ENCODE results near the gene KCNC2.
"Not testable (repeated sequence)": the region's sequence is repeated elsewhere in the genome, so short reads cannot be mapped to it uniquely, and the experiment has no call there.

KCNC2 gene

DNA sequence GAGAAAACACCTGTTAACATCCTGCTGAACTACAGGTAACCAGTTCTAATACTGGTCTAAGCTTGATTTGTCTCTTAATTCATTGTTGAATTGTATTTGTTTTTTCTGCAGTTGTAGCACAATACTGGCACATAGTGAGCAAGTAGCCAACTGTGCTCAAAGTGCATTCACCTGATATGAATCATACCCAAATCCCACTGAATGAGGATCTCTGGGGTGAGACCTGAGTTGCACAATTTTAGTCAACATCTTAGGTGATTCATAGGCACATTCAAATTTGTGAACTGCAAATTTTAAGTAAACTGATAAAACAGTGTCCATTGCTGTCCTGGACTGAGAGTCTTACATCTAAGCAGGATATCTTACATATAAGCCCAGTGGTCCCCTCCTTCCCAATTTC is 12.8 kb downstream of the KCNC2 start:
- H3K27me3 ChIP-seq (ENCODE audit: insufficient read depth, low read length): no peaks in the 10 kb centered on the region
- no peaks in the 10 kb centered on the region for H3K4me1 ChIP-seq (ENCODE audit: insufficient read depth, low read length)
- no peaks in the 10 kb centered on the region for H3K9me3 ChIP-seq (ENCODE audit: insufficient read depth, low read depth, low read length)
- no peaks in the 10 kb centered on the region for H3K36me3 ChIP-seq (ENCODE audit: insufficient read depth, low read depth, low read length)
- H3K9ac ChIP-seq (ENCODE audit: low read depth, low read length): no peak overlapping the region
- H3K4me3 ChIP-seq (ENCODE audit: low read length): no peak overlapping the region
- no peak overlapping the region for H3K27ac ChIP-seq (ENCODE audit: low read length)

DNA sequence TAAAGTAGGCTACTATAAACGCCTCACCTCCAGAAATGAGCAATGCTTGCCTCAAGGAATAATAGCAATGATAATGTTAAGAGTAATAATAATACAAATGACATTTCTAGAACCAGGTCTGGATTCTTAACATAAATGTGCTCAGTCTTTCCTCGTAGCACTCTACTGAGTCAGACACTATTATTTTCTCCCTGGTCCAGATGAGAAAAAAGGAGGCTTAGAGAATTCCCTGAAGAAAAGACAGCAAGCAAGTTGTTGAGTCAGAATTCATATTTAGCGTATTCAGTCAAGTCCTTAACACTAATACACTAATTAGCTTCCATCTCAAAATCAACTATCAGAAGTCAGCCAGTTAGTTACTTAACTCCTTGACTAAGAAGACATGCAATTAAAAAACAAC is 13.2 kb downstream of the KCNC2 start:
- Histone ChIP-seq H3K4me1 (ENCODE audit: insufficient read depth, low read length) (no peaks in the 10 kb centered on the region), H3K36me3 (ENCODE audit: insufficient read depth, low read depth, low read length) (no peaks in the 10 kb centered on the region), H3K4me3 (ENCODE audit: low read length) (no peak overlapping the region), H3K9me3 (ENCODE audit: insufficient read depth, low read depth, low read length) (no peaks in the 10 kb centered on the region), H3K9ac (ENCODE audit: low read depth, low read length) (no peak overlapping the region), H3K27me3 (ENCODE audit: insufficient read depth, low read length) (no peaks in the 10 kb centered on the region), H3K27ac (ENCODE audit: low read length) (no peak overlapping the region)

DNA sequence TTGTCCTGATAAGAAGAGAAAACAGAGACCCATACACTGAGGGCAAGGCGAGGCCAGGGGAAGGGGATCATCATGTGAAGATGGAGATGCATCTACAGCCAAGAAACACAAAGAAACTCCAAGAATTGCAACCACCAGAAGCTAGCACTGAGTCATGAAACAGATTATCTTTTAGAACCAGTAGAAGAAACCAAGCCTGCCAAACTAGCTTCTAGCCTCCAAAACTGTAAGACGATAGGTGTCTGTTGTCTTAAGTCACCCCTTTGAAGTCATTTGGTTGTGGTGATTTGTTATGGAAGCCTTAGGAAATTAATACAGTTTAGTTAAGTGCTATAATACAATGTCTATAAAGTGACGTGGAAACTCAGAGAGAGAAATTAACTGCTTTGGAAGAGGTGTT is 15.4 kb downstream of the KCNC2 start:
- Histone ChIP-seq H3K9ac (ENCODE audit: low read depth, low read length) (no peak overlapping the region), H3K9me3 (ENCODE audit: insufficient read depth, low read depth, low read length) (no peaks in the 10 kb centered on the region), H3K4me1 (ENCODE audit: insufficient read depth, low read length) (no peaks in the 10 kb centered on the region), H3K36me3 (ENCODE audit: insufficient read depth, low read depth, low read length) (no peaks in the 10 kb centered on the region), H3K4me3 (ENCODE audit: low read length) (no peak overlapping the region), H3K27ac (ENCODE audit: low read length) (no peak overlapping the region), H3K27me3 (ENCODE audit: insufficient read depth, low read length) (no peaks in the 10 kb centered on the region)

DNA sequence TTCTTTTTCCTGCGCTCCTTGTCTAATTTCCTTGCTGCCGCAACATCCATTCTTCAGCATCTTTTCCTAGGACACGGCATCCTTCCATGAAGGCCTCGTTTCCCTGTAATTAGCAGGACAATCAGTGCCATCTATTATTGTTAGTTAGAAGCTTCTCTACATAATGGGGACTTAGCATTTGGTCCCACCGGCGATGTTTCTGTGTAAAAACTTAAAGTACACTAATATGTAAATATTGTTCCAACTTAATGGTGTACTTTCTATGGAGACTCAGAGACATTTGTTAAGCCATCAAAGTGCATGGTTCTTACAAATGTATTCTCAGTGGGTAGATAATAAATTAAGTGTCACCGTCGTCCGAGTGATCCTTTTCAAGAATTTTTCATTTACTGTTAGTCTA is 17.4 kb downstream of the KCNC2 start:
- Histone ChIP-seq H3K4me3 (ENCODE audit: low read length) (no peak overlapping the region), H3K4me1 (ENCODE audit: insufficient read depth, low read length) (no peaks in the 10 kb centered on the region), H3K27me3 (ENCODE audit: insufficient read depth, low read length) (no peaks in the 10 kb centered on the region), H3K9me3 (ENCODE audit: insufficient read depth, low read depth, low read length) (no peaks in the 10 kb centered on the region), H3K36me3 (ENCODE audit: insufficient read depth, low read depth, low read length) (no peaks in the 10 kb centered on the region), H3K9ac (ENCODE audit: low read depth, low read length) (no peak overlapping the region), H3K27ac (ENCODE audit: low read length) (no peak overlapping the region)

DNA sequence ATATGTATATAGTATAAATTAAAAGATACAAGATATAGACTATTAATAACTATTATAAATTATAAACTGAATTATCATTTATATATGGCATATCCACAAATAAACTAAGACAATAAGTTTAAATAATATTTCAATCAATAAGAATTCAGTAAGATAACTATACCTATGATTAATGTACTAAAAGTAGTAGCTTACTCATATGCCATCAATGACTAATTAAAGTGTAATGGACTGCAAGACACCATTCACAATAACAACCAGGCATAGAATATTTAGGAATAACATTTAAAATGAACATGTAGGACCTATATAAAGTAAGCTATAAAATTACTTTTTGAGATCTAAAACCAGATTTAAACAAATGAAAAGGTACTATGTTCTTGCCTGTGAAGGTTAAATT is 18.8 kb downstream of the KCNC2 start:
- H3K4me1 ChIP-seq (ENCODE audit: insufficient read depth, low read length): no peaks in the 10 kb centered on the region
- no peak overlapping the region for H3K9ac ChIP-seq (ENCODE audit: low read depth, low read length)
- H3K27me3 ChIP-seq (ENCODE audit: insufficient read depth, low read length): no peaks in the 10 kb centered on the region
- H3K36me3 ChIP-seq (ENCODE audit: insufficient read depth, low read depth, low read length): no peaks in the 10 kb centered on the region
- H3K4me3 ChIP-seq (ENCODE audit: low read length): no peak overlapping the region
- H3K27ac ChIP-seq (ENCODE audit: low read length): no peak overlapping the region
- no peaks in the 10 kb centered on the region for H3K9me3 ChIP-seq (ENCODE audit: insufficient read depth, low read depth, low read length)

DNA sequence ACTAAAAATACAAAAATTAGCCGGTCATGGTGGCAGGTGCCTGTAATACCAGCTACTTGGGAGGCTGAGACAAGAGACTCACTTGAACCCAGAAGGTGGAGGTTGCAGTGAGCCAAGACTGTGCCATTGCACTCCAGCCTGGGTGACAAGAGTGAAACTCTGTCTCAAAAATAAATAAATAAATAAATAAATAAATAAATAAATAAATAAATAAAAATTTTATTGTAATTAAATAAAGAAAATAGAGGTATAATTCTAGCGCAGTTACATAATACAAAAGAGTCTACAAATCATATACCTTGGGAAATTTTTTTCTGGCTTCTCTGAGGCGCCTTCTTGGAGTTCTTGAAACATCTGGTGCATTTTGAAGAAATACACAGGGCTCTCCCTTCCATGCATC is 23.8 kb downstream of the KCNC2 start:
- H3K36me3 ChIP-seq (ENCODE audit: insufficient read depth, low read depth, low read length): not testable (repeated sequence)

DNA sequence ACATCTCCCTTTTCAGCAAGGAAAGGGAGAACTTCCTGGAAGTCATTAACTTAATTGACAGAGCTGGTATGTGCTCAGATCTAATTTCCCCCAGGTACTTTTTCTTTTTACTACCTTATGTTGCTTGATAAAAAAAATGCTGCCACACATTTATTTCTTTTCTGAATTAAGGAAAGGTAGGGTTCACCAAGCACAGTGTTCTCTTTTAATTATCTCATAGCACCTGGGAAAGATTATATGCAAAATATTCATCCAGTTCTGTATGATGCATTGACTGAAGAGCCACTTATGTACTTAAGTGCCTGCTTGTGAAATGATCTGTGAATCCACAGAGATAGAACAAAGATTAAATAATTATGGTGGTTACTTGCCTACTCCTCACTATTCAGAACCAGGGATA is 25.1 kb downstream of the KCNC2 start:
- H3K9ac ChIP-seq (ENCODE audit: low read depth, low read length): no peak overlapping the region
- no peaks in the 10 kb centered on the region for H3K4me1 ChIP-seq (ENCODE audit: insufficient read depth, low read length)
- no peaks in the 10 kb centered on the region for H3K36me3 ChIP-seq (ENCODE audit: insufficient read depth, low read depth, low read length)
- no peaks in the 10 kb centered on the region for H3K27me3 ChIP-seq (ENCODE audit: insufficient read depth, low read length)
- H3K9me3 ChIP-seq (ENCODE audit: insufficient read depth, low read depth, low read length): no peaks in the 10 kb centered on the region
- H3K27ac ChIP-seq (ENCODE audit: low read length): no peak overlapping the region
- H3K4me3 ChIP-seq (ENCODE audit: low read length): no peak overlapping the region

More for the DNA sequence above, 23.8 kb downstream of the KCNC2 start:
- not testable (repeated sequence) for H3K4me1 ChIP-seq (ENCODE audit: insufficient read depth, low read length); H3K27me3 ChIP-seq (ENCODE audit: insufficient read depth, low read length); H3K9ac ChIP-seq (ENCODE audit: low read depth, low read length); H3K27ac ChIP-seq (ENCODE audit: low read length); H3K4me3 ChIP-seq (ENCODE audit: low read length); H3K9me3 ChIP-seq (ENCODE audit: insufficient read depth, low read depth, low read length)

DNA sequence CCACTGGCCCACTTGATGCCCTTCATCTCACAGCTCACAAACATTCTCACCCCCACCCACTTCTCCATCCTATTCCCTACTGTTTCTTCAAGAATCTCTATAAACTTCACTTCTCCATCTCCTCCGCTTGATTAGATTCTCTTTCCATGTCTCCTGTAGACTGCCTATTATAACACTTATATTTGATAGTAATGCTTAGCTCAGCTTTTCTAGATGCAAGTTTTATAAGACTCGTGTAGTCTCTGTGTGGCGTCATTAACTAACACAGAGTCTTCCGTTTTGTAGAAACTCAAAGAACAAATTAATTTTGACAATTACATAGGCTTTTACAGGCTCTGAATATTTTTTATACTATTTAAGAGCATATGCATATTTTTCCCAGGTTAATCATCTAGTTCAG is 25.7 kb downstream of the KCNC2 start:
- Histone ChIP-seq H3K4me1 (ENCODE audit: insufficient read depth, low read length) (no peaks in the 10 kb centered on the region), H3K9ac (ENCODE audit: low read depth, low read length) (no peak overlapping the region), H3K27me3 (ENCODE audit: insufficient read depth, low read length) (no peaks in the 10 kb centered on the region)

DNA sequence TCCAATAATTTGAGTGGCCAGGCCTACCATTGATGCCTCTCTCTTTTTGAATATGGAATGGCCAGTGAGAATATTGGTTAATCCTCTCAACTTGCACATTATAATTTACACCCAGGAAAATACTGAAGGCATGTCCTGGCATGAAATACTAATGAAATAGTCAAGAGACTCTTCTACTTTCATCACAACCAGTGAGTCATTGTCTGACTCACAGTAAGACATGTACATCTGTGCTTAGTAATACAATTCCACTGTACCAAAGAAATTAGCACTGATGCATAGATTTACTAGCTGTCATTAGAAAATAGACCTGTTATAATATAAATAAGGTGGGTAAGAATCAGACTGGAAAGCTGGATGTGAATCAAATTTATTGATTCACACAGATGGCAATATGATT is 31.6 kb downstream of the KCNC2 start:
- no peak overlapping the region for H3K4me3 ChIP-seq (ENCODE audit: low read length)
- H3K27ac ChIP-seq (ENCODE audit: low read length): no peak overlapping the region
- no peak overlapping the region for H3K9ac ChIP-seq (ENCODE audit: low read depth, low read length)
- no peaks in the 10 kb centered on the region for H3K9me3 ChIP-seq (ENCODE audit: insufficient read depth, low read depth, low read length)
- no peaks in the 10 kb centered on the region for H3K4me1 ChIP-seq (ENCODE audit: insufficient read depth, low read length)
- no peaks in the 10 kb centered on the region for H3K36me3 ChIP-seq (ENCODE audit: insufficient read depth, low read depth, low read length)
- H3K27me3 ChIP-seq (ENCODE audit: insufficient read depth, low read length): no peaks in the 10 kb centered on the region

More for the DNA sequence above, 25.7 kb downstream of the KCNC2 start:
- H3K4me3 ChIP-seq (ENCODE audit: low read length): no peak overlapping the region
- H3K36me3 ChIP-seq (ENCODE audit: insufficient read depth, low read depth, low read length): no peaks in the 10 kb centered on the region
- H3K9me3 ChIP-seq (ENCODE audit: insufficient read depth, low read depth, low read length): no peaks in the 10 kb centered on the region
- no peak overlapping the region for H3K27ac ChIP-seq (ENCODE audit: low read length)

DNA sequence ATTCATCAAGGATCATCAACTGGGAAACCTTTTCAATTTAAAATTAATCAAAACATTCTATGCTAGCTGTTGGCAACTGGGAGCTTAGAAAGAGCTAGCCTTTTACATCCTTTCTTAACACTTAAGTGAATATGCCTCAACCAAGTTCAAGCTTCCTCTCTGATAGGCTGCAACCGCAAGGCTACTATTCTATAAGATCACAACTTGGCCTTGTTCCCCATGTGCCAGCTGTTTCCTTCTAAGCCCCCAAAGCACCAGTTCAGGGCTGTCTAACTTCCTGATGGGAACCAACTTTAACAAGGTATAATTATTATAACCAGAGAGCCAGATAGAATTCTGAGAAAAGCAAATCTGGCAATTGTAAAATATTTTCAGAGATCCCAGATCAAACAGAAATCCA is 37.0 kb downstream of the KCNC2 start:
- H3K27ac ChIP-seq (ENCODE audit: low read length): no peak overlapping the region
- no peaks in the 10 kb centered on the region for H3K4me1 ChIP-seq (ENCODE audit: insufficient read depth, low read length)
- no peak overlapping the region for H3K9ac ChIP-seq (ENCODE audit: low read depth, low read length)
- H3K36me3 ChIP-seq (ENCODE audit: insufficient read depth, low read depth, low read length): no peaks in the 10 kb centered on the region
- no peak overlapping the region for H3K4me3 ChIP-seq (ENCODE audit: low read length)
- no peaks in the 10 kb centered on the region for H3K27me3 ChIP-seq (ENCODE audit: insufficient read depth, low read length)
- no peaks in the 10 kb centered on the region for H3K9me3 ChIP-seq (ENCODE audit: insufficient read depth, low read depth, low read length)

DNA sequence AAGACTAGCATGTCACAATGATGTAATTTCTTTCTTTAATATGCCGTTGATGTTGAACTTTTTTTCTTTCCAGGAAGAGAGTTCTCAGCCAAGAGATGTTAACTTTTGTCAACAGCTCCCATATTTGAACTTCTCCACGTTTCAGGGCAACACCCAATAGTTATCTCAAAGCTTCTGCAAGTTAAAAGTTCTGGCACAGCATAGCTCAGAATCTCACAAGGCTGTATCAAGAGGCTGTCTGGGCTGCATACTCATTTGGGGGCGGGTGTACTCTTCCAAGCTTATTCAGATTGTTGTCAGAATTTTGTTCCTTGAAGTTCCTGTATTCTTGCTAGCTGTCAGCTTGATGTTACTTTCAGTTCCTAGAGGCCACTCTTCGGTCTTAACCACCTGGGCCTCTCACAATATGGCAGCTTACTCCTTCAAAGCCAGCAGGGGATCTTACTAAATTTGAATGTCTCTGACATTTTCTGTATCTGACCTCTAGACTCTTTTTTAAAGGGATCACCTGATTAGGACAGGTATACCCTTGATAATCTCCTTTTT is 38.9 kb downstream of the KCNC2 start:
- Histone ChIP-seq H3K4me1 (ENCODE audit: insufficient read depth, low read length) (no peaks in the 10 kb centered on the region), H3K9ac (ENCODE audit: low read depth, low read length) (no peak overlapping the region), H3K36me3 (ENCODE audit: insufficient read depth, low read depth, low read length) (no peaks in the 10 kb centered on the region), H3K4me3 (ENCODE audit: low read length) (no peak overlapping the region), H3K27ac (ENCODE audit: low read length) (no peak overlapping the region), H3K27me3 (ENCODE audit: insufficient read depth, low read length) (no peaks in the 10 kb centered on the region), H3K9me3 (ENCODE audit: insufficient read depth, low read depth, low read length) (no peaks in the 10 kb centered on the region)

DNA sequence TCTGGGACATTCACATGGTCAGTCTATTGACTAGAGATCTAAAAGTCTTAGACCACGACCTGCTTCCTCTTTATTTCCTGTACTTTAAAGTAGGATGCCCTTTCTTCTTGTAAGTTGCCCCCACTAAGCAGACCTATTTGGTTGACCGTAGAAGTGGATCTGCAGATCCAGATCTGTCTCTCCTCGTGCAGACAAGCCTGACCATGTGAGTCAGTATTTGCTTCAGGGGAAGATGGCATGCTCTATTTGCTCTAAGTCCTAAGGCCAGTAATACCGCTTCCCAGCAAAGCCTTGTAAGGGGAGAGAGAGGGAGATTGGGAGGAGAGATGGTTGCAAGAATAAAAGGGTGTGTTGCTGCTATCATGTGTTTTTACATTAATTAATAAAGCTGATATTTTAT is 46.8 kb downstream of the KCNC2 start:
- no peak overlapping the region for H3K27ac ChIP-seq (ENCODE audit: low read length)
- H3K36me3 ChIP-seq (ENCODE audit: insufficient read depth, low read depth, low read length): no peaks in the 10 kb centered on the region
- no peak overlapping the region for H3K9ac ChIP-seq (ENCODE audit: low read depth, low read length)
- no peak overlapping the region for H3K4me3 ChIP-seq (ENCODE audit: low read length)
- no peaks in the 10 kb centered on the region for H3K4me1 ChIP-seq (ENCODE audit: insufficient read depth, low read length)
- no peaks in the 10 kb centered on the region for H3K9me3 ChIP-seq (ENCODE audit: insufficient read depth, low read depth, low read length)
- no peaks in the 10 kb centered on the region for H3K27me3 ChIP-seq (ENCODE audit: insufficient read depth, low read length)

DNA sequence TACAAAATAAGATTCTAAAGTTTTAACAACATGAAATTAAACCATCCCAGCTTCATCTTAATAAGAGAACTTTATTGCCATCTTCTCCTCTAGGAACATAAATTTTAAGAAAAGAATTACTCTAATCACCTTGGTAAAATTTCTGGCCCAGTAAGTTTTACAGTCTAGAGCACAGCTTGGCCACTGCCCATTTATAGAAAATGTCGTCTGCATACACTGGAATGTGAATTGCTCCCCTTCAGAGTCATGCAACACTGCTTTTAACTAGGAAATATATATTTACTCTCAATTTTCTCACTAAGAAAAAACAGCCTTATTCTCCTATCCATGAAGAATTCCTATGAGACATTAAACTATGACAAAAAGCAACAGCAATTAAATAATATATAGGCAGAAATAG is 48.2 kb downstream of the KCNC2 start:
- H3K36me3 ChIP-seq (ENCODE audit: insufficient read depth, low read depth, low read length): no peaks in the 10 kb centered on the region
- H3K27ac ChIP-seq (ENCODE audit: low read length): no peak overlapping the region
- no peaks in the 10 kb centered on the region for H3K4me1 ChIP-seq (ENCODE audit: insufficient read depth, low read length)
- no peaks in the 10 kb centered on the region for H3K9me3 ChIP-seq (ENCODE audit: insufficient read depth, low read depth, low read length)
- no peak overlapping the region for H3K4me3 ChIP-seq (ENCODE audit: low read length)
- no peak overlapping the region for H3K9ac ChIP-seq (ENCODE audit: low read depth, low read length)
- no peaks in the 10 kb centered on the region for H3K27me3 ChIP-seq (ENCODE audit: insufficient read depth, low read length)
